HepG2 (cell line): ENCODE results near the gene TBC1D20. TPM values are rescaled to one million over a fixed set of nuclear protein-coding genes. Genes with fewer than 3 reads are reported as not detected.

ENCODE experiments used
- ATF7-NPFF ChIP-seq: sonication (generic); formaldehyde crosslinking; IDR thresholded peaks from 2 replicates; pipeline ENCODE4 v1.8.1; 2023; ENCODE audit warnings: mild to moderate bottlenecking, low read depth, missing genetic modification reagents, moderate library complexity
- CREM ChIP-seq, 2 experiments: sonication (generic) in 1 of 2; formaldehyde crosslinking in 1 of 2; IDR thresholded peaks; 2 replicates each; pipeline versions ENCODE4 v1.4.0 to v1.6.1; 2016 to 2020; ENCODE audit warnings: antibody characterized with exemption in 1 of 2, mild to moderate bottlenecking in 1 of 2, missing genetic modification reagents in 1 of 2
- EP300 ChIP-seq, 3 experiments: sonication (generic) in 1 of 3; formaldehyde crosslinking in 1 of 3; IDR thresholded peaks; 2 replicates each; pipeline versions ENCODE4 v1.5.1 to v1.6.1; 2011 to 2020; ENCODE audit warnings: low read depth in 2 of 3, low read length in 2 of 3, borderline replicate concordance in 1 of 3, improper control_type of control experiment in 1 of 3, mild to moderate bottlenecking in 1 of 3, missing genetic modification reagents in 1 of 3, moderate library complexity in 1 of 3
- HMGA1 ChIP-seq: sonication (generic); formaldehyde crosslinking; conservative IDR thresholded peaks from 2 replicates; pipeline ENCODE4 v1.4.0; 2020; ENCODE audit warnings: missing genetic modification reagents
- KAT8 ChIP-seq: IDR thresholded peaks from 2 replicates; pipeline ENCODE4 v1.6.1; 2016; ENCODE audit warnings: missing genetic modification reagents, missing compliant biosample characterization
- KLF11 ChIP-seq: IDR thresholded peaks from 2 replicates; pipeline ENCODE4 v1.6.1; 2016; ENCODE audit warnings: missing compliant biosample characterization
- YEATS2 ChIP-seq: sonication (generic); formaldehyde crosslinking; IDR thresholded peaks from 2 replicates; pipeline ENCODE4 v1.4.0; 2020; ENCODE audit warnings: missing genetic modification reagents, borderline replicate concordance
- ZBTB20 ChIP-seq: sonication (generic); formaldehyde crosslinking; IDR thresholded peaks from 2 replicates; pipeline ENCODE4 v1.8.1; 2023; ENCODE audit warnings: missing genetic modification reagents, low read depth, mild to moderate bottlenecking, borderline replicate concordance
- ZC3H4 ChIP-seq: sonication (generic); formaldehyde crosslinking; IDR thresholded peaks from 2 replicates; pipeline ENCODE4 v1.4.0; 2020; ENCODE audit warnings: missing genetic modification reagents, borderline replicate concordance
- ZFP62 ChIP-seq: sonication (generic); formaldehyde crosslinking; IDR thresholded peaks from 2 replicates; pipeline ENCODE4 v1.4.0; 2020; ENCODE audit warnings: missing genetic modification reagents
- ZNF101 ChIP-seq: sonication (generic); formaldehyde crosslinking; IDR thresholded peaks from 2 replicates; pipeline ENCODE4 v1.4.0; 2020; ENCODE audit warnings: mild to moderate bottlenecking, low read depth, missing genetic modification reagents, borderline replicate concordance
- ZNF24 ChIP-seq: fragments of 450-650 bp; IDR thresholded peaks from 2 replicates; pipeline ENCODE4 v1.6.1; 2017; ENCODE audit warnings: antibody characterized with exemption, mild to moderate bottlenecking
- ZNF713 ChIP-seq: sonication (generic); formaldehyde crosslinking; IDR thresholded peaks from 2 replicates; pipeline ENCODE4 v1.4.0; 2020; ENCODE audit warnings: mild to moderate bottlenecking, missing genetic modification reagents
- ZSCAN31 ChIP-seq: sonication (generic); formaldehyde crosslinking; IDR thresholded peaks from 2 replicates; pipeline ENCODE4 v1.5.0; 2020; ENCODE audit warnings: low read depth, mild to moderate bottlenecking, missing genetic modification reagents
- polyA plus RNA-seq, 8 experiments: library from polyadenylated mRNA; depleted of rRNA in 3 of 8; stranded (reverse) in 7 of 8; unstranded in 1 of 8; fragments of >200 nt; fragmentation: Illumina TruSeq in 4 of 8; extraction: Trizol in 4 of 8; gene quantifications; 2 replicates each; pipeline versions ENCODE4 v1.2.1 to v1.2.3, GENCODE V29; 2011 to 2016; ENCODE audit warnings: low read depth in 4 of 8, missing spikeins in 1 of 8, mixed read lengths in 1 of 8; ENCODE audit not compliant: insufficient read depth in 1 of 8
- total RNA-seq, 5 experiments: library from RNA; depleted of rRNA; stranded (reverse); fragments of >200 nt; fragmentation: Illumina TruSeq; extraction: Trizol; gene quantifications; 2 replicates each; pipeline ENCODE4 v1.2.3, GENCODE V29; 2016; ENCODE audit warnings: low read depth in 1 of 5
- TF ChIP-seq, protein P1 (sequence below): sonication (generic); formaldehyde crosslinking; IDR thresholded peaks from 2 replicates; pipeline ENCODE4 v1.4.0; 2020; ENCODE audit warnings: mild to moderate bottlenecking, missing genetic modification reagents
- TF ChIP-seq, protein P2 (sequence below): sonication (generic); formaldehyde crosslinking; IDR thresholded peaks from 2 replicates; pipeline ENCODE4 v1.4.0; 2020; ENCODE audit warnings: missing genetic modification reagents, mild to moderate bottlenecking, borderline replicate concordance
- TF ChIP-seq, protein P3 (sequence below), 2 experiments: sonication (generic) in 1 of 2; formaldehyde crosslinking in 1 of 2; IDR thresholded peaks; 2 replicates each; pipeline versions ENCODE4 v1.5.1 to v1.6.1; 2011 to 2020; ENCODE audit warnings: borderline replicate concordance in 1 of 2, low read depth in 1 of 2, low read length in 1 of 2, mild to moderate bottlenecking in 1 of 2, missing genetic modification reagents in 1 of 2, moderate library complexity in 1 of 2
- TF ChIP-seq, protein P4 (sequence below), 2 experiments: sonication (generic) in 1 of 2; formaldehyde crosslinking in 1 of 2; IDR thresholded peaks; 2 replicates each; pipeline versions ENCODE4 v1.4.0 to v1.6.1; 2018 to 2020; ENCODE audit warnings: missing genetic modification reagents in 2 of 2, borderline replicate concordance in 1 of 2, low read depth in 1 of 2, mild to moderate bottlenecking in 1 of 2, missing biosample characterization in 1 of 2

Gene TBC1D20
- total and polyA plus RNA-seq, 2 of the 13 experiments (the other 11 are each of a cell fraction or from before 2014, with no cell fraction given), result 36.6 to 47.1 TPM

DNA sequence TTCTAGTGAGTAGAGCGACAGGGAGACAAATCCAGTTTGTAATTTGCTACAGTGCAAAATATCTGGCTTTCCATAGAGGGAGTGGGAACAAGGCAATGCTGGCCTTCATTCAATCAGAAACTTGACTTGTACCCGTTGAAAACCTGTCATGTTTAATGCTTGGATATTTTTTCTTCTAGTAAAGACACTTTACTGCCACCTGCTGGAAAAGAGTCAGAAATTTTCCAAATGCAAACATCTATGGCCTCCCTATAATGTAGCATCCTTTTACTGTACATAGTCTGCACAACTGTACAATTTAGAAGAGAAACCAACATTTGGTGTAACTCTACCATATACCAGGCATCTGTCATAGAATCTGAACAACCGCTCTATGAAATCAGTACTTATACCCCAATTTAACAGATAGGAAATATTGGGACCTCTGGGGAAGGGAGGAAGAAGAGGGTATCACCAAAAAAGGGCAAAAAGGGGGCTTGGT is 16.7 kb upstream of the TBC1D20 start (continued):
- TF ChIP-seq, protein P1, sequence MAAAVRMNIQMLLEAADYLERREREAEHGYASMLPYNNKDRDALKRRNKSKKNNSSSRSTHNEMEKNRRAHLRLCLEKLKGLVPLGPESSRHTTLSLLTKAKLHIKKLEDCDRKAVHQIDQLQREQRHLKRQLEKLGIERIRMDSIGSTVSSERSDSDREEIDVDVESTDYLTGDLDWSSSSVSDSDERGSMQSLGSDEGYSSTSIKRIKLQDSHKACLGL (CRISPR knock-in tag), result no peak
- TF ChIP-seq KLF11 (CRISPR knock-in tag), result 0 out of 2 replicates have a peak, but pooled peaks have one; percentile 19
- TF ChIP-seq, protein P2, sequence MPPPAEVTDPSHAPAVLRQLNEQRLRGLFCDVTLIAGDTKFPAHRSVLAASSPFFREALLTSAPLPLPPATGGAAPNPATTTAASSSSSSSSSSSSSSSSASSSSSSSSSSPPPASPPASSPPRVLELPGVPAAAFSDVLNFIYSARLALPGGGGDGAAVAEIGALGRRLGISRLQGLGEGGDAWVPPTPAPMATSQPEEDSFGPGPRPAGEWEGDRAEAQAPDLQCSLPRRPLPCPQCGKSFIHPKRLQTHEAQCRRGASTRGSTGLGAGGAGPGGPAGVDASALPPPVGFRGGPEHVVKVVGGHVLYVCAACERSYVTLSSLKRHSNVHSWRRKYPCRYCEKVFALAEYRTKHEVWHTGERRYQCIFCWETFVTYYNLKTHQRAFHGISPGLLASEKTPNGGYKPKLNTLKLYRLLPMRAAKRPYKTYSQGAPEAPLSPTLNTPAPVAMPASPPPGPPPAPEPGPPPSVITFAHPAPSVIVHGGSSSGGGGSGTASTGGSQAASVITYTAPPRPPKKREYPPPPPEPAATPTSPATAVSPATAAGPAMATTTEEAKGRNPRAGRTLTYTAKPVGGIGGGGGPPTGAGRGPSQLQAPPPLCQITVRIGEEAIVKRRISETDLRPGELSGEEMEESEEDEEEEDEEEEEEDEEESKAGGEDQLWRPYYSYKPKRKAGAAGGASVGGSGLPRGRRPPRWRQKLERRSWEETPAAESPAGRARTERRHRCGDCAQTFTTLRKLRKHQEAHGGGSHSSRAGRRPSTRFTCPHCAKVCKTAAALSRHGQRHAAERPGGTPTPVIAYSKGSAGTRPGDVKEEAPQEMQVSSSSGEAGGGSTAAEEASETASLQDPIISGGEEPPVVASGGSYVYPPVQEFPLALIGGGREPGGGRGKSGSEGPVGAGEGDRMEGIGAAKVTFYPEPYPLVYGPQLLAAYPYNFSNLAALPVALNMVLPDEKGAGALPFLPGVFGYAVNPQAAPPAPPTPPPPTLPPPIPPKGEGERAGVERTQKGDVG, result no peak
- TF ChIP-seq ZNF24, result no peak
- TF ChIP-seq ZFP62 (CRISPR knock-in tag), result no peak
- TF ChIP-seq EP300 (IDR thresholded peaks at IDR 0.05; ENCODE audit: low read depth in 2 of 2, low read length in 2 of 2), result 0 out of 4 replicates have a peak, but pooled peaks of 1 of the 2 experiments have one; percentile 25
- TF ChIP-seq EP300 (CRISPR knock-in tag; IDR thresholded peaks at IDR 0.05; ENCODE audit: borderline replicate concordance), result no peak
- no peak for TF ChIP-seq ZNF713 (CRISPR knock-in tag)
- TF ChIP-seq CREM (IDR thresholded peaks at IDR 0.05), result no peak
- no peak for TF ChIP-seq CREM (CRISPR knock-in tag; IDR thresholded peaks at IDR 0.05)
- no peak for TF ChIP-seq ZNF101
- no peak for TF ChIP-seq HMGA1 (CRISPR knock-in tag)
- TF ChIP-seq ATF7-NPFF (CRISPR knock-in tag), result no peak
- TF ChIP-seq ZBTB20 (CRISPR knock-in tag), result no peak
- TF ChIP-seq YEATS2 (CRISPR knock-in tag), result no peak
- TF ChIP-seq ZC3H4 (CRISPR knock-in tag), result no peak
- TF ChIP-seq, protein P3, sequence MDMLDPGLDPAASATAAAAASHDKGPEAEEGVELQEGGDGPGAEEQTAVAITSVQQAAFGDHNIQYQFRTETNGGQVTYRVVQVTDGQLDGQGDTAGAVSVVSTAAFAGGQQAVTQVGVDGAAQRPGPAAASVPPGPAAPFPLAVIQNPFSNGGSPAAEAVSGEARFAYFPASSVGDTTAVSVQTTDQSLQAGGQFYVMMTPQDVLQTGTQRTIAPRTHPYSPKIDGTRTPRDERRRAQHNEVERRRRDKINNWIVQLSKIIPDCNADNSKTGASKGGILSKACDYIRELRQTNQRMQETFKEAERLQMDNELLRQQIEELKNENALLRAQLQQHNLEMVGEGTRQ (IDR thresholded peaks at IDR 0.05; ENCODE audit: low read depth, low read length), result no peak
- TF ChIP-seq, protein P3 (CRISPR knock-in tag; IDR thresholded peaks at IDR 0.05; ENCODE audit: borderline replicate concordance), result no peak
- TF ChIP-seq ZSCAN31 (CRISPR knock-in tag), result no peak
- TF ChIP-seq, protein P4, sequence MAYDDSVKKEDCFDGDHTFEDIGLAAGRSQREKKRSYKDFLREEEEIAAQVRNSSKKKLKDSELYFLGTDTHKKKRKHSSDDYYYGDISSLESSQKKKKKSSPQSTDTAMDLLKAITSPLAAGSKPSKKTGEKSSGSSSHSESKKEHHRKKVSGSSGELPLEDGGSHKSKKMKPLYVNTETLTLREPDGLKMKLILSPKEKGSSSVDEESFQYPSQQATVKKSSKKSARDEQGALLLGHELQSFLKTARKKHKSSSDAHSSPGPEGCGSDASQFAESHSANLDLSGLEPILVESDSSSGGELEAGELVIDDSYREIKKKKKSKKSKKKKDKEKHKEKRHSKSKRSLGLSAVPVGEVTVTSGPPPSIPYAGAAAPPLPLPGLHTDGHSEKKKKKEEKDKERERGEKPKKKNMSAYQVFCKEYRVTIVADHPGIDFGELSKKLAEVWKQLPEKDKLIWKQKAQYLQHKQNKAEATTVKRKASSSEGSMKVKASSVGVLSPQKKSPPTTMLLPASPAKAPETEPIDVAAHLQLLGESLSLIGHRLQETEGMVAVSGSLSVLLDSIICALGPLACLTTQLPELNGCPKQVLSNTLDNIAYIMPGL (CRISPR knock-in tag; IDR thresholded peaks at IDR 0.05; ENCODE audit: borderline replicate concordance in 1 of 2, low read depth in 1 of 2), result peak in 1 of 2 experiments; percentile 66; a peak in 1 of 4 replicates
- TF ChIP-seq KAT8 (CRISPR knock-in tag), result peak; percentile 28; the same call in 1 of the 2 replicates
